SK-N-SH (cell line): Measurements from ENCODE around the gene LRRN4. TPM values are rescaled to one million over a fixed set of nuclear protein-coding genes. Genes with fewer than 3 reads are reported as not detected.

Source experiments
- CTCF ChIA-PET: fragments of 300-600, 350-600 bp; formaldehyde crosslinking; extraction: SDS; loops from one replicate; lab custom pipeline; 2021; lab: Yijun Ruan, JAX
- POLR2A ChIA-PET: fragments of 350-600 bp; sonication (Branson Sonifier 250); formaldehyde crosslinking; extraction: SDS; loops from one replicate; lab custom pipeline; 2020; ENCODE audit warnings: antibody characterized with exemption, inconsistent platforms; lab: Yijun Ruan, JAX
- DNase-seq: peaks from one replicate; pipeline ENCODE4 v3.0.0; 2012
- H2AFZ ChIP-seq: fragments of 200-600 bp; sonication (generic); 2 replicates; pipeline ENCODE4 v1.8.1; 2016; ENCODE audit warnings: antibody characterized with exemption, mild to moderate bottlenecking, low read depth
- H3F3A ChIP-seq: fragments of 200-600 bp; sonication (generic); replicated peaks from 2 replicates; pipeline ENCODE3; 2016; ENCODE audit warnings: antibody characterized with exemption, mild to moderate bottlenecking; ENCODE audit not compliant: insufficient read depth
- H3K27ac ChIP-seq, 2 experiments: fragments of 200-500 bp in 1 of 2; fragments of 200-600 bp in 1 of 2; sonication (Bioruptor generic) in 1 of 2; sonication (generic), shearing (Covaris generic) in 1 of 2; 2 replicates each; pipeline versions ENCODE4 v1.5.1 to v1.6.1; 2014 to 2016; ENCODE audit warnings: low read depth in 2 of 2, inconsistent platforms in 1 of 2, low read length in 1 of 2, mild to moderate bottlenecking in 1 of 2, mixed read lengths in 1 of 2
- H3K27me3 ChIP-seq: fragments of 200-600 bp; sonication (generic), shearing (Covaris generic); 2 replicates; pipeline ENCODE4 v1.6.1; 2016; ENCODE audit warnings: mixed run types; ENCODE audit not compliant: insufficient read depth
- H3K36me3 ChIP-seq, 2 experiments: fragments of 200-500 bp in 1 of 2; fragments of 200-600 bp in 1 of 2; sonication (Bioruptor generic) in 1 of 2; sonication (generic) in 1 of 2; replicated peaks in 1 of 2; 2 replicates each; pipeline versions ENCODE3 to v1.5.1; 2014 to 2016; ENCODE audit warnings: low read length in 1 of 2, mild to moderate bottlenecking in 1 of 2; ENCODE audit not compliant: insufficient read depth in 2 of 2, control insufficient read depth in 1 of 2
- H3K4me1 ChIP-seq, 2 experiments: fragments of 200-500 bp in 1 of 2; fragments of 200-600 bp in 1 of 2; sonication (Bioruptor generic) in 1 of 2; sonication (generic), shearing (Covaris generic) in 1 of 2; 2 replicates each; pipeline versions ENCODE4 v1.5.1 to v1.6.1; 2014 to 2016; ENCODE audit warnings: low read depth in 1 of 2, low read length in 1 of 2, mixed run types in 1 of 2; ENCODE audit not compliant: insufficient read depth in 2 of 2, control insufficient read depth in 1 of 2
- H3K4me2 ChIP-seq: fragments of 200-600 bp; sonication (generic), shearing (Covaris generic); 2 replicates; pipeline ENCODE4 v1.6.1; 2017; ENCODE audit warnings: mixed run types
- H3K4me3 ChIP-seq, 2 experiments: fragments of 200-500 bp in 1 of 2; fragments of 200-600 bp in 1 of 2; sonication (Bioruptor generic) in 1 of 2; sonication (generic), shearing (Covaris generic) in 1 of 2; 2 replicates each; pipeline versions ENCODE4 v1.5.1 to v1.8.1; 2014 to 2016; ENCODE audit warnings: low read depth in 2 of 2, inconsistent platforms in 1 of 2, low read length in 1 of 2, mild to moderate bottlenecking in 1 of 2, mixed read lengths in 1 of 2, moderate library complexity in 1 of 2
- H3K79me2 ChIP-seq: fragments of 200-600 bp; sonication (generic); 2 replicates; pipeline ENCODE4 v1.8.1; 2017; ENCODE audit warnings: mild to moderate bottlenecking; ENCODE audit not compliant: insufficient read depth
- H3K9ac ChIP-seq: fragments of 200-600 bp; sonication (generic); 2 replicates; pipeline ENCODE4 v1.6.1; 2017; ENCODE audit warnings: mixed run types
- H3K9me2 ChIP-seq: fragments of 200-600 bp; sonication (generic); 2 replicates; pipeline ENCODE4 v1.6.1; 2017; ENCODE audit warnings: mixed run types
- H3K9me3 ChIP-seq: fragments of 200-600 bp; sonication (generic); 2 replicates; pipeline ENCODE4 v1.6.1; 2017; ENCODE audit warnings: mixed run types, mild to moderate bottlenecking, moderate library complexity
- H4K20me1 ChIP-seq: fragments of 200-600 bp; sonication (generic); 2 replicates; pipeline ENCODE4 v1.6.1; 2017; ENCODE audit warnings: mild to moderate bottlenecking, mixed run types; ENCODE audit not compliant: insufficient read depth
- FOSL2 ChIP-seq: IDR thresholded peaks from 2 replicates; pipeline ENCODE4 v1.4.0; 2012; ENCODE audit warnings: low read depth, mild to moderate bottlenecking, moderate library complexity, borderline replicate concordance
- FOXJ3 ChIP-seq: sonication (generic); formaldehyde crosslinking; IDR thresholded peaks from 2 replicates; pipeline ENCODE4 v1.5.1; 2020; ENCODE audit warnings: mild to moderate bottlenecking, missing genetic modification reagents
- FOXM1 ChIP-seq: IDR thresholded peaks from 2 replicates; pipeline ENCODE4 v1.4.0; 2012; ENCODE audit warnings: low read depth, mild to moderate bottlenecking
- GABPA ChIP-seq: IDR thresholded peaks from 2 replicates; pipeline ENCODE4 v1.4.0; 2012; ENCODE audit warnings: low read depth, mild to moderate bottlenecking
- JUND ChIP-seq: IDR thresholded peaks from 2 replicates; pipeline ENCODE4 v1.4.0; 2012
- POLR2AphosphoS5 ChIP-seq: IDR thresholded peaks from 2 replicates; pipeline ENCODE4 v1.6.1; 2012; ENCODE audit warnings: low read depth, low read length
- RCOR1 ChIP-seq: fragments of 150-350 bp; IDR thresholded peaks from 2 replicates; pipeline ENCODE4 v1.6.1; 2017; ENCODE audit warnings: antibody characterized with exemption, low read length
- REST ChIP-seq: IDR thresholded peaks from 2 replicates; pipeline ENCODE4 v1.6.1; 2012; ENCODE audit warnings: mild to moderate bottlenecking, low read depth, low read length, moderate library complexity
- RXRA ChIP-seq: IDR thresholded peaks from 2 replicates; pipeline ENCODE4 v1.4.0; 2012; ENCODE audit warnings: low read depth, mild to moderate bottlenecking, borderline replicate concordance
- SIN3A ChIP-seq: IDR thresholded peaks from 2 replicates; pipeline ENCODE4 v1.6.1; 2012; ENCODE audit warnings: low read depth, mild to moderate bottlenecking, low read length, moderate library complexity, borderline replicate concordance
- SMC3 ChIP-seq: IDR thresholded peaks from 2 replicates; pipeline ENCODE4 v1.6.1; 2012; ENCODE audit warnings: low read depth, low read length, improper control_type of control experiment
- ZBTB33 ChIP-seq: IDR thresholded peaks from 2 replicates; pipeline ENCODE4 v1.4.0; 2012; ENCODE audit warnings: low read depth, borderline replicate concordance
- WGBS: methylation state at CpG from one replicate; pipeline ENCODE4 v1.1.6; 2017; ENCODE audit warnings: low lambda C conversion rate; 5-methylcytosine and 5-hydroxymethylcytosine counted together
- polyA plus RNA-seq, 3 experiments: library from polyadenylated mRNA; depleted of rRNA; stranded (reverse); fragments of >200 nt; gene quantifications; 2 replicates each; pipeline ENCODE4 v1.2.3, GENCODE V29; 2012
- TF ChIP-seq, protein P1 (sequence below): IDR thresholded peaks from 2 replicates; pipeline ENCODE4; 2012
- TF ChIP-seq, protein P2 (sequence below): IDR thresholded peaks from 2 replicates; pipeline ENCODE4 v1.4.0; 2012; ENCODE audit warnings: low read depth

LRRN4 gene
- polyA plus RNA-seq, 1 of the 3 experiments (the other 2 are of a cell fraction): 0.05 TPM

- H3K9ac ChIP-seq: no peak overlapping the region
- POLR2A ChIA-PET: no interaction called here
Observed at GRCh38 chr20:6055981-6056569, 2.2 kb upstream of the LRRN4 start.

More at GRCh38 chr20:6055981-6056569, 2.2 kb upstream of the LRRN4 start:
- TF ChIP-seq ZBTB33 (no peak), POLR2AphosphoS5 (no peak), FOXJ3 (CRISPR knock-in tag) (no peak), RCOR1 (no peak), SIN3A (no peak), JUND (no peak), FOSL2 (no peak), FOXM1 (no peak), GABPA (no peak), REST (no peak), RXRA (no peak), SMC3 (no peak)
- TF ChIP-seq, protein P1, sequence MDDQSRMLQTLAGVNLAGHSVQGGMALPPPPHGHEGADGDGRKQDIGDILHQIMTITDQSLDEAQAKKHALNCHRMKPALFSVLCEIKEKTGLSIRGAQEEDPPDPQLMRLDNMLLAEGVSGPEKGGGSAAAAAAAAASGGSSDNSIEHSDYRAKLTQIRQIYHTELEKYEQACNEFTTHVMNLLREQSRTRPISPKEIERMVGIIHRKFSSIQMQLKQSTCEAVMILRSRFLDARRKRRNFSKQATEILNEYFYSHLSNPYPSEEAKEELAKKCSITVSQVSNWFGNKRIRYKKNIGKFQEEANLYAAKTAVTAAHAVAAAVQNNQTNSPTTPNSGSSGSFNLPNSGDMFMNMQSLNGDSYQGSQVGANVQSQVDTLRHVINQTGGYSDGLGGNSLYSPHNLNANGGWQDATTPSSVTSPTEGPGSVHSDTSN: no peak
- TF ChIP-seq, protein P2, sequence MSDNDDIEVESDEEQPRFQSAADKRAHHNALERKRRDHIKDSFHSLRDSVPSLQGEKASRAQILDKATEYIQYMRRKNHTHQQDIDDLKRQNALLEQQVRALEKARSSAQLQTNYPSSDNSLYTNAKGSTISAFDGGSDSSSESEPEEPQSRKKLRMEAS: no peak
- TF ChIP-seq, all 33 proteins: peak for 0
- no peak overlapping the region for H3K4me3 ChIP-seq
- H2AFZ ChIP-seq: no peak overlapping the region
- H3K27me3 ChIP-seq: peaks cover 7% of the 10 kb centered on the region; the same call in 1 of the 2 replicates
- no peak for DNase-seq
- CTCF ChIA-PET: interaction anchor here (0.9 to 1.6 kb wide), 5 partner anchors 21 to 527 kb away, joined by 3 to 4 read pairs (median 3); no protein-coding TSS in a partner anchor
- WGBS: 90% methylated on average over 8 of the region's 9 CpGs
- no peaks in the 10 kb centered on the region for H4K20me1 ChIP-seq
- H3K4me1 ChIP-seq: peaks cover 0 to 21% of the 10 kb centered on the region in 2 experiments; a peak in 1 of 4 replicates
- no peaks in the 10 kb centered on the region for H3K9me3 ChIP-seq
- H3K27ac ChIP-seq: no peak overlapping the region
- H3K4me2 ChIP-seq: no peak overlapping the region
- no peaks in the 10 kb centered on the region for H3K9me2 ChIP-seq
- no peaks in the 10 kb centered on the region for H3F3A ChIP-seq
- H3K79me2 ChIP-seq: no peaks in the 10 kb centered on the region
- H3K36me3 ChIP-seq: no peaks in the 10 kb centered on the region
